Measurements from ENCODE around the gene TMSB10.

The TMSB10 gene

GRCh38 chr2:84908948-84909713, 3.7 kb downstream of the TMSB10 start:
- no peak overlapping the region for H2AFZ ChIP-seq (ENCODE audit: low read length)
- no peaks in the 10 kb centered on the region for H4K20me1 ChIP-seq (ENCODE audit: insufficient read depth, low read length)
- H3K9ac ChIP-seq (ENCODE audit: low read length): no peak overlapping the region
- H3K4me2 ChIP-seq (ENCODE audit: low read length): no peak overlapping the region
- H3K4me3 ChIP-seq (ENCODE audit: low read depth, low read length, poor library complexity, severe bottlenecking): no peak overlapping the region
- peaks cover 17% of the 10 kb centered on the region for H3K4me1 ChIP-seq (ENCODE audit: insufficient read depth, low read length, severe bottlenecking)
- TF ChIP-seq EZH2 (IDR thresholded peaks at IDR 0.05; ENCODE audit: borderline replicate concordance, low read length) (no peak), CTCF (IDR thresholded peaks at IDR 0.05; ENCODE audit: low read length) (no peak)
- no peaks in the 10 kb centered on the region for H3K9me3 ChIP-seq (ENCODE audit: low read length)
- H3K36me3 ChIP-seq (ENCODE audit: insufficient read depth, low read length): peaks cover 9% of the 10 kb centered on the region; the same call in 1 of the 2 replicates
- no peaks in the 10 kb centered on the region for H3F3A ChIP-seq (ENCODE audit: insufficient read depth, low read length)
- H3K9me2 ChIP-seq (ENCODE audit: low read depth, low read length): no peaks in the 10 kb centered on the region
- 0 out of 2 replicates have a peak, but pooled peaks cover 5% of the 10 kb centered on the region for H3K79me2 ChIP-seq (ENCODE audit: insufficient read depth, low read length)
- no peaks in the 10 kb centered on the region for H3K27me3 ChIP-seq (ENCODE audit: insufficient read depth, low read length)
- no peak overlapping the region for H3K27ac ChIP-seq (ENCODE audit: low read depth, low read length, poor library complexity, severe bottlenecking)

- H3K9me3 ChIP-seq (ENCODE audit: low read length): no peaks in the 10 kb centered on the region
Measured at GRCh38 chr2:84911135-84911678, 5.8 kb downstream of the TMSB10 start.

GRCh38 chr2:84912984-84913383, 7.5 kb downstream of the TMSB10 start:
- no peak overlapping the region for H3K4me3 ChIP-seq (ENCODE audit: low read depth, low read length, poor library complexity, severe bottlenecking)
- H3K4me1 ChIP-seq (ENCODE audit: insufficient read depth, low read length, severe bottlenecking): no peaks in the 10 kb centered on the region
- H3K79me2 ChIP-seq (ENCODE audit: insufficient read depth, low read length): no peaks in the 10 kb centered on the region
- H3K4me2 ChIP-seq (ENCODE audit: low read length): no peak overlapping the region
- no peaks in the 10 kb centered on the region for H4K20me1 ChIP-seq (ENCODE audit: insufficient read depth, low read length)
- no peak overlapping the region for H3K9ac ChIP-seq (ENCODE audit: low read length)
- H3K27me3 ChIP-seq (ENCODE audit: insufficient read depth, low read length): no peaks in the 10 kb centered on the region
- no peaks in the 10 kb centered on the region for H3K9me2 ChIP-seq (ENCODE audit: low read depth, low read length)
- H3F3A ChIP-seq (ENCODE audit: insufficient read depth, low read length): no peaks in the 10 kb centered on the region
- TF ChIP-seq EZH2 (IDR thresholded peaks at IDR 0.05; ENCODE audit: borderline replicate concordance, low read length) (no peak), CTCF (IDR thresholded peaks at IDR 0.05; ENCODE audit: low read length) (no peak)
- no peak overlapping the region for H2AFZ ChIP-seq (ENCODE audit: low read length)
- H3K27ac ChIP-seq (ENCODE audit: low read depth, low read length, poor library complexity, severe bottlenecking): no peak overlapping the region
- H3K36me3 ChIP-seq (ENCODE audit: insufficient read depth, low read length): no peaks in the 10 kb centered on the region
- H3K9me3 ChIP-seq (ENCODE audit: low read length): no peaks in the 10 kb centered on the region

More at GRCh38 chr2:84911135-84911678, 5.8 kb downstream of the TMSB10 start:
- Histone ChIP-seq H3K9ac (ENCODE audit: low read length) (no peak overlapping the region), H4K20me1 (ENCODE audit: insufficient read depth, low read length) (no peaks in the 10 kb centered on the region), H3K4me2 (ENCODE audit: low read length) (no peak overlapping the region), H3K4me3 (ENCODE audit: low read depth, low read length, poor library complexity, severe bottlenecking) (no peak overlapping the region), H3K27ac (ENCODE audit: low read depth, low read length, poor library complexity, severe bottlenecking) (no peak overlapping the region), H2AFZ (ENCODE audit: low read length) (no peak overlapping the region), H3K9me2 (ENCODE audit: low read depth, low read length) (no peaks in the 10 kb centered on the region), H3K79me2 (ENCODE audit: insufficient read depth, low read length) (0 out of 2 replicates have a peak, but pooled peaks cover 3% of the 10 kb centered on the region), H3F3A (ENCODE audit: insufficient read depth, low read length) (no peaks in the 10 kb centered on the region), H3K27me3 (ENCODE audit: insufficient read depth, low read length) (no peaks in the 10 kb centered on the region), H3K4me1 (ENCODE audit: insufficient read depth, low read length, severe bottlenecking) (peaks cover 11% of the 10 kb centered on the region), H3K36me3 (ENCODE audit: insufficient read depth, low read length) (peaks cover 7% of the 10 kb centered on the region; the same call in 1 of the 2 replicates)
- TF ChIP-seq CTCF (IDR thresholded peaks at IDR 0.05; ENCODE audit: low read length): no peak
- TF ChIP-seq EZH2 (IDR thresholded peaks at IDR 0.05; ENCODE audit: borderline replicate concordance, low read length): no peak
